Stomach (tissue), 9 donors: Measurements from ENCODE around the gene ABHD2. TPM values are rescaled to one million over a fixed set of nuclear protein-coding genes. Genes with fewer than 3 reads are reported as not detected.

Source experiments
- DNase-seq, 2 donors: peaks; one replicate each; pipeline versions ENCODE4 v3.0.0 to v3.0.0-alpha.2; 2013 to 2019
- H3K27ac ChIP-seq, 5 donors: fragments of 200-600 bp in 4 of 5; sonication (generic) in 4 of 5; one replicate each; pipeline ENCODE4 v1.5.1; 2013 to 2019; ENCODE audit warnings: mild to moderate bottlenecking in 1 of 5, moderate library complexity in 1 of 5
- H3K27me3 ChIP-seq, 3 donors: fragments of 200-600 bp; sonication (generic); one replicate each; pipeline ENCODE4 v1.5.1; 2017 to 2019; ENCODE audit warnings: mixed run types in 1 of 3
- H3K36me3 ChIP-seq, 4 donors: fragments of 200-600 bp; sonication (generic); 1 replicate in 3 of 4; 2 replicates in 1 of 4; pipeline ENCODE4 v1.5.1; 2016 to 2019
- H3K4me1 ChIP-seq, 4 donors: fragments of 200-600 bp; sonication (generic); one replicate each; pipeline ENCODE4 v1.5.1; 2016 to 2019
- H3K4me3 ChIP-seq, 4 donors: fragments of 200-600 bp; sonication (generic) in 3 of 4; one replicate each; pipeline ENCODE4 v1.5.1; 2016 to 2019; ENCODE audit warnings: mild to moderate bottlenecking in 1 of 4
- H3K9me3 ChIP-seq, 4 donors: fragments of 200-600 bp; sonication (generic); one replicate each; pipeline ENCODE4 v1.5.1; 2016 to 2019
- CTCF ChIP-seq, 7 experiments: fragments of 450-650 bp in 4 of 7; fragments of 200-600 bp in 3 of 7; sonication (generic) in 3 of 7; IDR thresholded peaks; one replicate each; pipeline ENCODE4 v1.5.1; 2016 to 2019; ENCODE audit warnings: antibody characterized with exemption in 7 of 7, control low read depth in 2 of 7, mild to moderate bottlenecking in 1 of 7
- EP300 ChIP-seq: sonication (generic); formaldehyde crosslinking; IDR thresholded peaks from one replicate; pipeline ENCODE4 v1.6.1; 2017; ENCODE audit warnings: antibody characterized with exemption
- POLR2A ChIP-seq, 4 donors: fragments of 450-650 bp; IDR thresholded peaks; one replicate each; pipeline ENCODE4 v1.6.1; 2016; ENCODE audit warnings: antibody characterized with exemption in 4 of 4, control low read depth in 2 of 4, mild to moderate bottlenecking in 1 of 4, moderate library complexity in 1 of 4
- POLR2AphosphoS5 ChIP-seq, 3 donors: sonication (generic); formaldehyde crosslinking; IDR thresholded peaks; one replicate each; pipeline ENCODE4 v1.6.1; 2016; ENCODE audit warnings: antibody characterized with exemption in 3 of 3
- WGBS, 5 donors: extraction: QIAGEN DNeasy Blood & Tissue Kit in 3 of 5; methylation state at CpG; one replicate each; pipeline versions ENCODE4 v1.1.5 to v1.1.7; 2013 to 2018; 5-methylcytosine and 5-hydroxymethylcytosine counted together
- intact Hi-C: fragments of 100-400 bp; cut with DNase I; formaldehyde crosslinking; loops from one replicate; pipeline ENCODE4 v1.15.1; 2023; ENCODE audit warnings: low total_unique reads
- polyA plus RNA-seq, 3 donors: library from polyadenylated mRNA; stranded (reverse); fragments of 200-250 nt; gene quantifications; one replicate each; pipeline ENCODE4 v1.2.3, GENCODE V29; 2013
- total RNA-seq, 5 donors: library from RNA; depleted of rRNA; stranded (reverse); fragments of >200 nt; gene quantifications; one replicate each; pipeline versions ENCODE4 v1.1.0 to v1.2.3, GENCODE V29; 2014 to 2016
- donor health status: healthy with polysubstance abuse.
- donor health status: Bipolar disorder and iron deficiency.
- donor health status: healthy.

The ABHD2 gene
- total and polyA plus RNA-seq, 8 donors = 5.1 to 192 (median 70.3) TPM

DNA sequence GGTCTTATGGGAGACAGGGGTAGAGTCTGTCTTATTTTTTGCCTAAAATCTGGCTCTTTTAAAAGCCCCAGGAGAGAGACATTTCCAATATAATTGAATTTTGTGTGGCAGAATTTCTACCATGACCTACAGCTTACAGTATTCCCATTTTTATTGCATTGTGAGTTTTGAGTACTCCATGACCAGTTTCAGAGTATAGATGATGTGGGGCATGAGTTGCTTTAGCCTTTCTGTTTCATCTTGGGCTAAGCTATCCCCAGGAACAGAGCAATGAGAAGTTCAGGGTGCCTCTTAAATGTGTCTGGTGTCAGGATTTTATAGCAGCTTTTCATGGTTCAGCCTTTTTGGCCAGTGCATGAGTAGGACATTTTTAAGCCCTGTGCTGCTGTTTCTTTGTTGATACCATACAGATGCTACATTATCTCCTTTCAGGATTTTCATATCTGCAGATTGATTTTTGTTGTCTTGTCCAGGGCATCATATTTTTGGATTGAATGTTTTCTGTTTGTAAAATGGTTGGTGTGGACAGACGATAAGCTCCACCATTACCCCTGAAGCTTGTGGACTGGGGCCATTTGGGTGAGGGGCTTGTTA lies 3.5 kb downstream of the ABHD2 start:
- Histone ChIP-seq H3K27me3 (no peaks in the 10 kb centered on the region), H3K4me3 (peak overlapping the region; percentile 72 to 90 (median 78)), H3K9me3 (no peaks in the 10 kb centered on the region), H3K36me3 (peaks cover 0 to 11% (median 3%) of the 10 kb centered on the region in 4 donors), H3K4me1 (peaks cover 57 to 89% (median 71%) of the 10 kb centered on the region in 4 donors), H3K27ac (peak overlapping the region; percentile 80 to 95 (median 93))
- no peak for TF ChIP-seq CTCF (IDR thresholded peaks at IDR 0.05)
- TF ChIP-seq POLR2A (IDR thresholded peaks at IDR 0.05) = no peak
- no peak for TF ChIP-seq POLR2AphosphoS5 (IDR thresholded peaks at IDR 0.05)
- no peak for TF ChIP-seq EP300
- intact Hi-C loops = no loop called here
- 50 to 89% (median 75%) methylated on average over 1 of the region's 1 CpG for WGBS, 5 donors
- DNase-seq = no peak

DNA sequence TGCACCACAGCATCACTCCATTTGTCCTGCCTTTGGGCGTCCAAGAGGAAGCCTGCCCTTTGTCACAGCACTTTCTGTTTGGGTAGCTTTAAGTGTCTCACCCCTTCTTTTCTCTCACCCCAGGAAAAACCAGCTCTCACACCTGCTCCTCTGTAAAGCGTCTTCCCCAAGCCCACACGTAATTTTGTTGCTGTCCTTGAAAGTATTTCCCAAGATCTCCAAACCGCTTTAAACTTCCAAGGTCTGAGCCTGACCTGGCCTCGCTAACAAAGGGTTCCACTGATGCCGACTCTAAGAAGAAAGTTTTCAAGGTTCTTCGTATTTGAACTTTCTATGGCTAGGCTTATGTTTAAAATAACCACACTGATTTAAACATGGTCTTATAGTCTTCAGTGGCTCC lies 5.3 kb downstream of the ABHD2 start:
- H3K27me3 ChIP-seq = no peaks in the 10 kb centered on the region
- peak overlapping the region in 1 of 4 donors; percentile 8 for H3K4me3 ChIP-seq
- peak overlapping the region; percentile 26 to 95 (median 93) for H3K27ac ChIP-seq
- DNase-seq = no peak
- TF ChIP-seq CTCF (IDR thresholded peaks at IDR 0.05) = no peak
- TF ChIP-seq EP300 = no peak
- TF ChIP-seq POLR2AphosphoS5 (IDR thresholded peaks at IDR 0.05) = no peak
- TF ChIP-seq POLR2A (IDR thresholded peaks at IDR 0.05) = no peak
- intact Hi-C loops = no loop called here
- peaks cover 0 to 11% (median 3%) of the 10 kb centered on the region in 4 donors for H3K36me3 ChIP-seq
- H3K9me3 ChIP-seq = no peaks in the 10 kb centered on the region
- peaks cover 58 to 96% (median 80%) of the 10 kb centered on the region in 4 donors for H3K4me1 ChIP-seq
- WGBS, 5 donors = 71 to 82% (median 80%) methylated on average over 7 of the region's 7 CpGs

DNA sequence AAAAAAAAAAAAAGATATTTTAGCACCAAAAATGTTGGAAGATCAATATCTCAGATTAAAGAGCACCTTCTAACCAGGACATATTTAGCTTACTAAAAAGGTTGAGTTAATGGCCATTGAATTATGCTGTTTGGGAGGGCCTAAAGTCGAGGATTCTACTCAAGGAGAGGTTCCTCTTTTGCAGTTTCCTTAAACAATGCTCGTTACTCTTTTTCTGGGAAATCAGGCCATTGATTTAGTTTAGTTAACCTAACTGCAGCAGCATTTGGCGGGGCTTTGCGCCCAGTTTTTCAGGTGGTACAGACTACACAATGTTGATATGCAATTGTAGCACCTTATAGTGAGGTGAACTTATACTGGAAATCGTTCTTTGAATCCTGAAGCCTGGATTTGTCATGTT lies 6.8 kb downstream of the ABHD2 start:
- H3K27me3 ChIP-seq = no peaks in the 10 kb centered on the region
- H3K27ac ChIP-seq = peak overlapping the region in 4 of 5 donors; percentile 92 to 95 (median 94)
- 86 to 93% (median 91%) methylated on average over 5 of the region's 5 CpGs for WGBS, 5 donors
- DNase-seq = no peak
- TF ChIP-seq POLR2AphosphoS5 (IDR thresholded peaks at IDR 0.05) (no peak), POLR2A (IDR thresholded peaks at IDR 0.05) (no peak), EP300 (no peak), CTCF (IDR thresholded peaks at IDR 0.05) (no peak)
- H3K36me3 ChIP-seq = peaks cover 0 to 13% (median 3%) of the 10 kb centered on the region in 4 donors
- H3K9me3 ChIP-seq = no peaks in the 10 kb centered on the region
- intact Hi-C loops = no loop called here
- no peak overlapping the region for H3K4me3 ChIP-seq
- H3K4me1 ChIP-seq = peaks cover 67 to 97% (median 83%) of the 10 kb centered on the region in 4 donors

DNA sequence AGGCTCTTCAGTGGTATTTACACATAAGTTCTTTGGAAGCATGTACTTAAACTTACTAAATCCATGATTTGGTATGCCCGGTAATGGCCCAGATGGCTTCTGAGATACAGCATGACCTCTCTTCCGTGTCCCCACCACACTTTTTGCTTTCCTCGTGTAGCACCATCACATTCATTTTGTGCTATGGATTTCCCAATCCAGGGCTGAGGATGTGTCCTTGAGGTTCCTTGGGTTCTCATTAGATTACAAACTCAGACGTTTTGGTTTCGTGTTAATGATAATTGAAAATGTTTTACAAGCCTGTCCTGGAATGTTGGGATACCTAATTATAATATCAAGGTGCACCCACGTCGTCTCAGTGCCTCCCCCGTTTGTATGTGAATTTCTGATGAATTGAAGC lies 7.3 kb downstream of the ABHD2 start:
- intact Hi-C loops = no loop called here
- Histone ChIP-seq H3K4me3 (no peak overlapping the region), H3K9me3 (no peaks in the 10 kb centered on the region), H3K4me1 (peaks cover 66 to 97% (median 82%) of the 10 kb centered on the region in 4 donors), H3K27me3 (no peaks in the 10 kb centered on the region), H3K27ac (peak overlapping the region in 4 of 5 donors; percentile 17 to 95 (median 93)), H3K36me3 (peaks cover 0 to 17% (median 3%) of the 10 kb centered on the region in 4 donors)
- 74 to 80% (median 77%) methylated on average over 8 of the region's 8 CpGs for WGBS, 5 donors
- DNase-seq = no peak
- TF ChIP-seq POLR2A (IDR thresholded peaks at IDR 0.05) = no peak
- TF ChIP-seq CTCF (IDR thresholded peaks at IDR 0.05) = no peak
- no peak for TF ChIP-seq POLR2AphosphoS5 (IDR thresholded peaks at IDR 0.05)
- TF ChIP-seq EP300 = no peak
